DND-41 (cell line): ENCODE data around the gene MRPL40.

Experiments
- ATAC-seq: fragments of 200-7000 bp; cut with Tn5 transposase; 3 replicates; pipeline ENCODE4 v1.9.1; 2021; ENCODE audit warnings: low read depth; ENCODE audit not compliant: insufficient read depth
- DNase-seq: peaks from one replicate; pipeline ENCODE4 v3.0.0-alpha.2; 2020
- H2AFZ ChIP-seq: 2 replicates; pipeline ENCODE4 v1.6.0; 2012; ENCODE audit warnings: low read depth, low read length
- H3K27ac ChIP-seq: 2 replicates; pipeline ENCODE4 v1.5.1; 2012; ENCODE audit warnings: low read length, inconsistent platforms
- H3K27me3 ChIP-seq: fragments of 200-600 bp; sonication (generic); 2 replicates; pipeline ENCODE4 v1.6.0; 2012; ENCODE audit warnings: low read length, mild to moderate bottlenecking, inconsistent platforms; ENCODE audit not compliant: insufficient read depth, poor library complexity
- H3K36me3 ChIP-seq: 2 replicates; pipeline ENCODE4 v1.5.1; 2012; ENCODE audit warnings: low read length, inconsistent platforms; ENCODE audit not compliant: insufficient read depth
- H3K4me1 ChIP-seq: 2 replicates; pipeline ENCODE4 v1.5.1; 2012; ENCODE audit warnings: mild to moderate bottlenecking, low read length; ENCODE audit not compliant: insufficient read depth
- H3K4me2 ChIP-seq: 2 replicates; pipeline ENCODE4 v1.6.0; 2012; ENCODE audit warnings: mild to moderate bottlenecking, moderate library complexity, low read length, inconsistent platforms; ENCODE audit not compliant: insufficient read depth
- H3K4me3 ChIP-seq, 2 experiments: fragments of 200-600 bp in 1 of 2; shearing (Covaris generic) in 1 of 2; 2 replicates each; pipeline ENCODE4 v1.5.1; 2012 to 2016; ENCODE audit warnings: inconsistent platforms in 2 of 2, low read length in 2 of 2, mild to moderate bottlenecking in 2 of 2, low read depth in 1 of 2, moderate library complexity in 1 of 2
- H3K79me2 ChIP-seq: 2 replicates; pipeline ENCODE4 v1.6.0; 2012; ENCODE audit warnings: low read length, inconsistent platforms; ENCODE audit not compliant: insufficient read depth
- H3K9ac ChIP-seq: 2 replicates; pipeline ENCODE4 v1.6.0; 2012; ENCODE audit warnings: low read depth, mild to moderate bottlenecking, inconsistent platforms, low read length, moderate library complexity
- H3K9me3 ChIP-seq: 2 replicates; pipeline ENCODE4 v1.5.1; 2012; ENCODE audit warnings: low read length, moderate library complexity, mild to moderate bottlenecking, inconsistent platforms; ENCODE audit not compliant: insufficient read depth, severe bottlenecking
- H4K20me1 ChIP-seq: 2 replicates; pipeline ENCODE4 v1.6.0; 2012; ENCODE audit warnings: low read length; ENCODE audit not compliant: insufficient read depth
- CTCF ChIP-seq: IDR thresholded peaks from 2 replicates; pipeline ENCODE4 v1.5.1; 2012; ENCODE audit warnings: borderline replicate concordance, low read length, moderate library complexity, mild to moderate bottlenecking; ENCODE audit not compliant: poor library complexity, severe bottlenecking; ENCODE audit errors: extremely low read depth
- EZH2 ChIP-seq: IDR thresholded peaks from 3 replicates; pipeline ENCODE4 v1.6.1; 2012; ENCODE audit warnings: borderline replicate concordance, low read depth, mild to moderate bottlenecking, moderate library complexity, low read length, inconsistent platforms; ENCODE audit not compliant: severe bottlenecking

Gene MRPL40

DNA sequence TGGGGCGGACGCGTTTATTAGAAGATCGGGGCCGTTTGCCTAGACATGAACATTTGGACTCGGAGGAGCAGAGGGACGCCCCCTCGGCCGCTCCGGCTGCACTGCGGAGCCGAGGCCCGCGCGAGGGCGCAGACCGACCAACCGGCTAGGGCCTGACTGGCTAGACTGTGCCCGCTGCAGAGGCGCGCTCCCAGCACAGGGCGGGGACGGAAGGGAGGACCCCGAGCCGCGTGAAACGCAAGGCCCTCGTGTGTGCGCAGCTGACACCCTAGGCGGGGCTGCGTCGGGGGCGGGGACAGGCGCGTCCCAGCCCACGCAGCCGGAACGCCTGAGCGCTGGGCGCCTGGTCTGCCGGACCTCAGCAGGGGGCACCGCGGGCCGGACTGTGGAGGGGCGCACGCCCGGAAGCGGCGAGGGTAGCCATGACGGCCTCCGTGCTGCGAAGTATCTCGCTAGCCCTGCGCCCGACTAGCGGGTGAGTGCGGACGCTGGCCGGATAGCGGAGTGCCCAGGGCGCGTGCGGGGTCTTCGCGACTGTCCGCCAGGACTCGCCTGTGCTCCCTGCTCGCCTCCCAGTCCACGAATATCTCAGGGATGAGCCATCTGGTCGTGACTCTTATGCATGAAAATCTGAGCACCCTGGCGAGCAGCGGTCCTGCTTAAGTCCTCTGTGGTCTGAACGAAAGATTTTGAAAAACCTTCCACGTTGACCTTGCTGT, at the start of gene MRPL40:
MRPL40 (plus strand) TSS at position 413 of the 719 bp plus-strand sequence; CDS start at position 423, 10 bp downstream.
- peaks cover 64% of the 10 kb centered on the region for H3K79me2 ChIP-seq
- DNase-seq = peak; percentile 94
- peaks cover 29% of the 10 kb centered on the region for H4K20me1 ChIP-seq
- H3K4me3 ChIP-seq = peak within 1 kb of the TSS; percentile 85 to 92; a peak in 3 of 4 replicates
- no peaks in the 10 kb centered on the region for H3K27me3 ChIP-seq
- H3K9me3 ChIP-seq = no peaks in the 10 kb centered on the region
- H3K4me1 ChIP-seq = peaks cover 48% of the 10 kb centered on the region
- peak; percentile 89 for ATAC-seq
- H3K4me2 ChIP-seq = peak within 1 kb of the TSS; percentile 88
- peak within 1 kb of the TSS; percentile 100 for H3K9ac ChIP-seq
- H3K27ac ChIP-seq = peak within 1 kb of the TSS; percentile 97
- TF ChIP-seq EZH2 (no peak), CTCF (no peak)
- H3K36me3 ChIP-seq = peaks cover 37% of the 10 kb centered on the region
- peak within 1 kb of the TSS; percentile 94 for H2AFZ ChIP-seq

- ATAC-seq (no peak), DNase-seq (no peak)
- Histone ChIP-seq H3K36me3 (peaks cover 85% of the 10 kb centered on the region), H3K4me3 (no peak overlapping the region), H3K9ac (no peak overlapping the region), H2AFZ (no peak overlapping the region), H3K27ac (no peak overlapping the region), H4K20me1 (no peaks in the 10 kb centered on the region), H3K79me2 (no peaks in the 10 kb centered on the region), H3K27me3 (no peaks in the 10 kb centered on the region), H3K9me3 (no peaks in the 10 kb centered on the region), H3K4me2 (no peak overlapping the region), H3K4me1 (no peaks in the 10 kb centered on the region)
- TF ChIP-seq CTCF = no peak
- TF ChIP-seq EZH2 = no peak
Observed at GRCh38 chr22:19383292-19383691, 49.1 kb upstream of the MRPL40 start.

GRCh38 chr22:19385221-19385906, 47.0 kb upstream of the MRPL40 start:
- Histone ChIP-seq H3K4me3 (no peak overlapping the region), H3K9me3 (no peaks in the 10 kb centered on the region), H3K4me2 (no peak overlapping the region), H2AFZ (no peak overlapping the region), H3K9ac (no peak overlapping the region), H3K27me3 (no peaks in the 10 kb centered on the region), H3K27ac (no peak overlapping the region), H3K36me3 (peaks cover 97% of the 10 kb centered on the region), H3K79me2 (no peaks in the 10 kb centered on the region), H3K4me1 (no peaks in the 10 kb centered on the region), H4K20me1 (no peaks in the 10 kb centered on the region)
- DNase-seq (no peak), ATAC-seq (no peak)
- no peak for TF ChIP-seq EZH2
- no peak for TF ChIP-seq CTCF
